GM18520 (cell line): ENCODE measurements around the gene FOXE1.

ENCODE experiments used
- ATAC-seq: cut with Tn5 transposase; IDR thresholded peaks from one replicate; pipeline ENCODE4 v1.9.1; 2021; ENCODE audit not compliant: unreplicated experiment

Gene FOXE1

GRCh38 chr9:97848215-97848479 lies 4.9 kb upstream of the FOXE1 start:
- no peak for ATAC-seq

GRCh38 chr9:97848480-97849237 lies 4.4 kb upstream of the FOXE1 start:
- ATAC-seq = no peak

GRCh38 chr9:97849980-97850379 lies 3.0 kb upstream of the FOXE1 start:
- ATAC-seq = no peak

- ATAC-seq = no peak
These were observed 2.1 kb upstream of the FOXE1 start for GRCh38 chr9:97850746-97851445.

- ATAC-seq = no peak
These were observed 1.6 kb upstream of the FOXE1 start for GRCh38 chr9:97851446-97851883.

GRCh38 chr9:97852001-97852398 lies 1.0 kb upstream of the FOXE1 start:
- no peak for ATAC-seq

- no peak for ATAC-seq
These were observed 499 bp upstream of the FOXE1 start for GRCh38 chr9:97852399-97853055.

- no peak for ATAC-seq
These were observed 1.0 kb downstream of the FOXE1 start for GRCh38 chr9:97853844-97854695.

- no peak for ATAC-seq
These were observed 1.9 kb downstream of the FOXE1 start for GRCh38 chr9:97854696-97855485.

- no peak for ATAC-seq
These were observed 2.5 kb downstream of the FOXE1 start for GRCh38 chr9:97855486-97855875.

- ATAC-seq = no peak
These were observed 2.9 kb downstream of the FOXE1 start for GRCh38 chr9:97855899-97856298.

GRCh38 chr9:97856857-97857605 lies 4.0 kb downstream of the FOXE1 start:
- no peak for ATAC-seq

- ATAC-seq = no peak
These were observed 4.8 kb downstream of the FOXE1 start for GRCh38 chr9:97857606-97858392.

- ATAC-seq = no peak
These were observed 5.3 kb downstream of the FOXE1 start for GRCh38 chr9:97858393-97858713.

GRCh38 chr9:97858826-97859225 lies 5.8 kb downstream of the FOXE1 start:
- no peak for ATAC-seq

GRCh38 chr9:97859346-97859745 lies 6.3 kb downstream of the FOXE1 start:
- no peak for ATAC-seq

- no peak for ATAC-seq
These were observed 7.6 kb downstream of the FOXE1 start for GRCh38 chr9:97860451-97861147.

- ATAC-seq = no peak
These were observed 8.1 kb downstream of the FOXE1 start for GRCh38 chr9:97861148-97861475.

GRCh38 chr9:97863314-97863713 lies 10.3 kb downstream of the FOXE1 start:
- ATAC-seq = no peak
